Neuronal stem cell (in vitro differentiated cells): ENCODE data around the gene MPHOSPH6. TPM values are rescaled to one million over a fixed set of nuclear protein-coding genes. Genes with fewer than 3 reads are reported as not detected.
"Not testable (repeated sequence)": the region's sequence is repeated elsewhere in the genome, so short reads cannot be mapped to it uniquely, and the experiment has no call there.

ENCODE experiments used
- DNase-seq: peaks from one replicate; pipeline ENCODE4 v3.0.0-alpha.2; 2013; ENCODE audit warnings: low spot score
- H2AFZ ChIP-seq: one replicate; pipeline ENCODE4 v1.6.1; 2013; ENCODE audit warnings: mild to moderate bottlenecking, low read length, inconsistent platforms
- H2AK5ac ChIP-seq: 2 replicates; pipeline ENCODE4 v1.6.1; 2013; ENCODE audit warnings: low read depth, mild to moderate bottlenecking, inconsistent platforms, low read length, moderate library complexity, mixed read lengths
- H2BK120ac ChIP-seq: 2 replicates; pipeline ENCODE4 v1.6.1; 2013; ENCODE audit warnings: low read depth, mild to moderate bottlenecking, inconsistent platforms, low read length, moderate library complexity, mixed read lengths
- H2BK12ac ChIP-seq: one replicate; pipeline ENCODE4 v1.6.1; 2013; ENCODE audit warnings: low read length, inconsistent platforms
- H2BK15ac ChIP-seq: 2 replicates; pipeline ENCODE4 v1.6.1; 2013; ENCODE audit warnings: mild to moderate bottlenecking, low read length, inconsistent platforms, mixed read lengths
- H2BK5ac ChIP-seq: one replicate; pipeline ENCODE4 v1.6.1; 2013; ENCODE audit warnings: inconsistent platforms, mild to moderate bottlenecking, low read length, moderate library complexity
- H3K14ac ChIP-seq: one replicate; pipeline ENCODE4 v1.6.1; 2013; ENCODE audit warnings: low read length, inconsistent platforms
- H3K18ac ChIP-seq: 2 replicates; pipeline ENCODE4 v1.6.1; 2013; ENCODE audit warnings: low read length, inconsistent platforms
- H3K23ac ChIP-seq: 2 replicates; pipeline ENCODE4 v1.6.1; 2013; ENCODE audit warnings: low read depth, mild to moderate bottlenecking, mixed read lengths, low read length, inconsistent platforms; ENCODE audit not compliant: poor library complexity
- H3K27ac ChIP-seq: replicated peaks from 3 replicates; pipeline ENCODE4 v1.5.1; 2013; ENCODE audit warnings: low read length, inconsistent platforms
- H3K27me3 ChIP-seq, 3 experiments: 2 replicates each; pipeline ENCODE4 v1.6.1; 2013; ENCODE audit warnings: low read length in 3 of 3, mild to moderate bottlenecking in 2 of 3, inconsistent platforms in 1 of 3, low read depth in 1 of 3, mixed read lengths in 1 of 3, moderate library complexity in 1 of 3; ENCODE audit not compliant: control insufficient read depth in 3 of 3, insufficient read depth in 3 of 3
- H3K36me3 ChIP-seq, 2 donors: replicated peaks in 1 of 2; 2 replicates each; pipeline ENCODE4 v1.6.1; 2013; ENCODE audit warnings: low read length in 2 of 2; ENCODE audit not compliant: control insufficient read depth in 2 of 2, insufficient read depth in 2 of 2
- H3K4ac ChIP-seq: 2 replicates; pipeline ENCODE4 v1.6.1; 2013; ENCODE audit warnings: inconsistent platforms, mild to moderate bottlenecking, low read length, moderate library complexity
- H3K4me1 ChIP-seq, 2 donors: 1 replicate in 1 of 2; 2 replicates in 1 of 2; pipeline ENCODE4 v1.6.1; 2013; ENCODE audit warnings: low read length in 2 of 2, low read depth in 1 of 2; ENCODE audit not compliant: control insufficient read depth in 2 of 2, insufficient read depth in 1 of 2
- H3K4me2 ChIP-seq: one replicate; pipeline ENCODE4 v1.6.1; 2013; ENCODE audit warnings: mild to moderate bottlenecking, low read length, inconsistent platforms; ENCODE audit not compliant: insufficient read depth, poor library complexity, severe bottlenecking
- H3K4me3 ChIP-seq, 2 donors: 2 replicates each; pipeline ENCODE4 v1.5.1; 2013; ENCODE audit warnings: low read length in 2 of 2, mild to moderate bottlenecking in 2 of 2, inconsistent platforms in 1 of 2, moderate library complexity in 1 of 2
- H3K79me1 ChIP-seq: one replicate; pipeline ENCODE4 v1.6.1; 2013; ENCODE audit warnings: low read depth, mild to moderate bottlenecking, inconsistent platforms, low read length, moderate library complexity
- H3K9ac ChIP-seq: one replicate; pipeline ENCODE4 v1.6.1; 2013; ENCODE audit warnings: mild to moderate bottlenecking, low read depth, low read length, inconsistent platforms; ENCODE audit not compliant: poor library complexity
- H3K9me3 ChIP-seq, 2 donors: replicated peaks in 1 of 2; 2 replicates each; pipeline versions ENCODE3 to v1.6.1; 2013; ENCODE audit warnings: low read length in 2 of 2, mild to moderate bottlenecking in 2 of 2, inconsistent platforms in 1 of 2, low read depth in 1 of 2, mixed read lengths in 1 of 2, moderate library complexity in 1 of 2; ENCODE audit not compliant: control insufficient read depth in 2 of 2, insufficient read depth in 1 of 2
- H4K8ac ChIP-seq: one replicate; pipeline ENCODE4 v1.6.1; 2013; ENCODE audit warnings: low read depth, mild to moderate bottlenecking, inconsistent platforms, low read length, moderate library complexity
- H4K91ac ChIP-seq: one replicate; pipeline ENCODE4 v1.6.1; 2013; ENCODE audit warnings: low read length, low read depth, mild to moderate bottlenecking, inconsistent platforms; ENCODE audit not compliant: poor library complexity
- WGBS, 2 donors: extraction: QIAGEN DNeasy Blood & Tissue Kit; methylation state at CpG; one replicate each; pipeline ENCODE4 v1.1.7; 2013; ENCODE audit warnings: missing lambda C conversion rate in 2 of 2, mixed read lengths in 1 of 2; ENCODE audit not compliant: insufficient read length in 2 of 2, insufficient replicate concordance in 1 of 2; ENCODE audit errors: extremely low coverage in 2 of 2; 5-methylcytosine and 5-hydroxymethylcytosine counted together
- polyA plus RNA-seq, 2 experiments: library from polyadenylated mRNA; stranded (reverse); fragments of 200-250 nt; gene quantifications; one replicate each; pipeline ENCODE4 v1.2.3, GENCODE V29; 2013

Gene MPHOSPH6, protein sequence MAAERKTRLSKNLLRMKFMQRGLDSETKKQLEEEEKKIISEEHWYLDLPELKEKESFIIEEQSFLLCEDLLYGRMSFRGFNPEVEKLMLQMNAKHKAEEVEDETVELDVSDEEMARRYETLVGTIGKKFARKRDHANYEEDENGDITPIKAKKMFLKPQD
- polyA plus RNA-seq (2013, experiment 1 of 2), result 51.8 TPM
- polyA plus RNA-seq (2013, experiment 2 of 2), result 53.0 TPM

DNA sequence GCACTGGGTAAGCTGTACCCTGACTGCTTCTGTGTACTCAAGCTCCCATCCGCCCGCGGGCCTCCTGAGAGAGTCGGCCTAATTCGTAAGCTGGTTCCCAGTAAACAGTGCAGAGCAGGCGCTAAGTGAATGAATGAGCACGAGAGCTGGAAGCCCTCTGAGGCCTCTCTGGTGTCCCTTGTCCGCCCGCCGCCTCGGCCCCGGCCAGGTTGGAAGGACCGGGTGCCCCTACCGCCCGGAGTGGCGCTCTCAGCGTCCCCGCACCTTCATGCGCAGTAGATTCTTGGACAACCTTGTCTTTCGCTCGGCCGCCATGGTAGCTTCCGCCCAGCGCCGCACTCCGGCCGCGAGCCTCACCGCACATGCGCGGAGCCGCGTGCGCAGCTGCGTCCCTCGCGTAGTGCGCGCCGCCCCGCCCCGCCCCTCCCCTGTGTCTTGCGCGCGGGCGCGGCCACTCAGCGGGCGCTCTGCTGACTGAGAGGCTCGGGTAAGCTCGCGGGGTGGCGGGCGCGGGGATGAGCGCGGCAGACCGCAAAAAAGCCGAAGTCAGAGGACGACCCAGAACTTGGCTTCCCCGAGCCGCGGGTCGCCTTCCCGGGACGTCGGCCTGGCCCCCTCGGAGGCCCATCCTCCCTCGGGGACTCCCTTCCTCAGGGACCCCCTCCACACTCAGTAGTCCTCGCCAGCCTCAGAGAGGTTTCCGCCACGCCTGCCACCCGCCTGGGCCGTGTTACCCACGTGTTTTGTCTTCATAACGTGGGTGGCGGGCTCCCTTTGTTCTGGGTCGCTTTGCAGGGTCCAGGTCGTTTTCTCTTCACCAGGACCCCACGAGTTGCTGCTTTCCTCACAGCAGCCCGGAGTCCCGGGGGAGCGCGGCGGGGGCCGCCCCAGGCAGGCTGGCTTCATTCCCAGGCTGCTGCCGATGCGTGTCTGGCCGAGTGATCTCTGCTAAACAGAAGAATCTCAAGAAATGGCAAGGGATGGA is at the start of gene MPHOSPH6:
Gene MPHOSPH6, minus strand, starts transcription at position 364 of the 985 bp plus-strand sequence. Its CDS starts 49 bp downstream, at position 315.
- Histone ChIP-seq H3K4me2 (peak within 1 kb of the TSS; percentile 79), H2AFZ (peak within 1 kb of the TSS; percentile 100), H3K27me3 (peaks cover 0 to 24% (median 3%) of the 10 kb centered on the region in 3 experiments), H3K4me1 (peaks cover 5 to 7% of the 10 kb centered on the region in 2 donors), H4K91ac (peak within 1 kb of the TSS; percentile 96), H3K14ac (peak within 1 kb of the TSS; percentile 94), H2BK12ac (no peak within 1 kb of the TSS), H2BK5ac (no peak within 1 kb of the TSS), H3K23ac (peak within 1 kb of the TSS; percentile 82), H3K4me3 (peak within 1 kb of the TSS; percentile 78 to 95), H2AK5ac (peak within 1 kb of the TSS; percentile 1), H2BK15ac (peak within 1 kb of the TSS; percentile 96), H4K8ac (peak within 1 kb of the TSS; percentile 54), H3K36me3 (peaks cover 14 to 39% of the 10 kb centered on the region in 2 donors), H3K9me3 (peaks cover 12 to 29% of the 10 kb centered on the region in 2 donors), H2BK120ac (no peak within 1 kb of the TSS), H3K27ac (no peak within 1 kb of the TSS), H3K18ac (peak within 1 kb of the TSS; percentile 99), H3K9ac (peak within 1 kb of the TSS; percentile 82), H3K4ac (peak within 1 kb of the TSS; percentile 20), H3K79me1 (peaks cover 7% of the 10 kb centered on the region)
- DNase-seq, result peak; percentile 87
- no CpG with 5 or more reads among the region's 89 CpGs for WGBS, 2 donors

DNA sequence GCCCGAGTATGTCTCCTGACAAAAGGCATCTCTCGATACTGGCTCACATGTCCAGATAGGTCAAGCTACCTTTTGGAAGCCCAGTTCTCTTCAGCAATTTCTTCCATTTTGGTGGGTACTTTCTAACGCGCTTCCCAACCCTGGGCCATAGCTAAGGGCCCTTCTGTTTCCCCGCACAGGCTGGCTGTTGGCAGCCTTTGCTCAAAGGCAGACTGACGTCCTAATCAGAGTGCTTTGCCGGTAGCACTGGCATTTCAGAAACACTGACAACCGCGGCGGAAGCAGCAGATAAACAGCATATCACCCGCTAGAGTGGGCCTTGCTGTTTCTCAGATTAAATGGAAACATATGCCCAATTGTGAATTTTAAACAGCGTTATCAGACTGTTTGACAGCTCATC is 49.3 kb upstream of the MPHOSPH6 start:
- Histone ChIP-seq H3K4me3 (no peak overlapping the region), H3K4ac (no peak overlapping the region), H3K27ac (no peak overlapping the region), H3K36me3 (peaks cover 0 to 2% of the 10 kb centered on the region in 2 donors), H2BK120ac (no peak overlapping the region), H3K14ac (no peak overlapping the region), H3K4me2 (no peak overlapping the region), H3K23ac (no peak overlapping the region), H3K4me1 (no peaks in the 10 kb centered on the region), H3K27me3 (peaks cover 0 to 6% (median 0%) of the 10 kb centered on the region in 3 experiments), H2BK15ac (no peak overlapping the region), H4K91ac (no peak overlapping the region), H2AFZ (no peak overlapping the region), H3K9me3 (peaks cover 0 to 7% of the 10 kb centered on the region in 2 donors), H4K8ac (no peak overlapping the region), H3K9ac (no peak overlapping the region), H2AK5ac (no peak overlapping the region), H3K79me1 (peaks cover 6% of the 10 kb centered on the region), H2BK12ac (no peak overlapping the region), H2BK5ac (no peak overlapping the region), H3K18ac (no peak overlapping the region)
- WGBS, 2 donors, result no CpG with 5 or more reads among the region's 12 CpGs
- DNase-seq, result no peak

DNA sequence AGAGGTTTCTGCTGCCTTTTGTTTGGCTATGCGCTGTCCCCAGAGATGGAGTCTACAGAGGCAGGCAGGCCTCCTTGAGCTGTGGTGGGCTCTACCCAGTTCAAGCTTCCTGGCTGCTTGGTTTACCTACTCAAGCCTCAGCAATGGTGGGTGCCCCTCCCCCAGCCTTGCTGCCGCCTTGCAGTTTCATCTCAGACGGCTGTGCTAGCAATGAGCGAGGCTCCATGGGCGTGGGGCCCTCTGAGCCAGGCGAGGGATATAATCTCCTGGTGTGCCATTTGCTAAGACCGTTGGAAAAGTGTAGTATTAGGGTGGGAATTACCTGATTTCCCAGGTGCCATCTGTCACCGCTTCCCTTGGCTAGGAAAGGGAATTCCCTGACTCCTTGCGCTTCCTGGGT is 39.3 kb upstream of the MPHOSPH6 start:
- not testable (repeated sequence) for H3K9me3 ChIP-seq, H3K36me3 ChIP-seq, H3K9ac ChIP-seq, H2AK5ac ChIP-seq, H3K27ac ChIP-seq, H3K27me3 ChIP-seq, H2BK12ac ChIP-seq, H2BK15ac ChIP-seq, H2AFZ ChIP-seq, H3K4me2 ChIP-seq, H3K4me3 ChIP-seq, H4K91ac ChIP-seq, H4K8ac ChIP-seq, H2BK120ac ChIP-seq, H3K18ac ChIP-seq, DNase-seq, H2BK5ac ChIP-seq, H3K79me1 ChIP-seq, H3K4ac ChIP-seq, H3K14ac ChIP-seq, H3K4me1 ChIP-seq, H3K23ac ChIP-seq
- WGBS, 2 donors, result no CpG with 5 or more reads among the region's 9 CpGs

DNA sequence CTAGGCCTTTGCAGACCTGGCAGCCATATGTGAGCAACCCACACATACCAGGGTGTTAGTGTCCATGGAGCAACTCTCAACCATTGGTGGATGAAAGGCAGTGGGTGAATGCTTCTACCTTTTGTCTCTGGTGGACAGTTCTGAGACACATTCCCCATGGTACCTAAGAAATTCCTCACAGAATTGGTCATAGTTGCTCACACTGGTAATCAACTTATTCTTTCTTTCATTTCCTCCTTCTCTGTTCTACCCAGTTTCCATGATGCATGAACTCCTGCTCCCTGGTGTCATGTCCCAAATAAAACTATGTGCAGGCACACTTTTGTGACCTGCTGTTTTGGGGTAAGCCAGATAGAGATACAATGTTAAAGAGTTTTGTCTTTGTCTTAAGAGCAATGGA is 33.2 kb upstream of the MPHOSPH6 start:
- Histone ChIP-seq H2BK120ac (no peak overlapping the region), H2BK15ac (no peak overlapping the region), H2AK5ac (no peak overlapping the region), H3K4me3 (peak overlapping the region in 1 of 2 donors; percentile 24), H2BK12ac (no peak overlapping the region), H4K8ac (no peak overlapping the region), H3K9me3 (no peaks in the 10 kb centered on the region), H2AFZ (no peak overlapping the region), H3K4me1 (peaks cover 0 to 2% of the 10 kb centered on the region in 2 donors), H3K4ac (no peak overlapping the region), H3K9ac (no peak overlapping the region), H3K23ac (no peak overlapping the region), H3K18ac (no peak overlapping the region), H3K79me1 (no peaks in the 10 kb centered on the region), H3K27me3 (no peaks in the 10 kb centered on the region), H3K14ac (no peak overlapping the region), H4K91ac (no peak overlapping the region), H2BK5ac (no peak overlapping the region), H3K4me2 (no peak overlapping the region), H3K27ac (no peak overlapping the region), H3K36me3 (no peaks in the 10 kb centered on the region)
- DNase-seq, result no peak
